ENCODE results near the gene FTCD. TPM values are rescaled to one million over a fixed set of nuclear protein-coding genes. Genes with fewer than 3 reads are reported as not detected.

Gene FTCD
- total and polyA plus RNA-seq, 10 of the 15 experiments (the other 5 are each of a cell fraction or from before 2014, with no cell fraction given) = 0.27 to 0.28 TPM; not detected in 8

GRCh38 chr21:46171996-46172862 is 16.9 kb upstream of the FTCD start:
- in situ Hi-C loops (cut with MboI) = no loop called here
- no peak for DNase-seq (ENCODE audit: low read depth, low spot score)
- ChIA-PET POLR2A (interaction anchor here (0.6 kb wide), 1 partner anchor 468 kb away, joined by 7 read pairs; no protein-coding TSS in a partner anchor), RAD21 (ENCODE audit: unreplicated experiment) (no interaction called here), SMC1A (ENCODE audit: uncharacterized antibody, unreplicated experiment) (no interaction called here), CTCF (no interaction called here)
- no peak for ATAC-seq
- BruUV-seq (replicated peaks) = no TSS peak
- no peak overlapping the region for H3K9ac ChIP-seq (ENCODE audit: control insufficient read depth, insufficient read depth, low read length)
- no peak overlapping the region for H3K4me2 ChIP-seq (ENCODE audit: control insufficient read depth, insufficient read depth)
- no peaks in the 10 kb centered on the region for H3K27me3 ChIP-seq (replicated peaks in 1 of 2; ENCODE audit: control insufficient read depth in 2 of 2, insufficient read depth in 2 of 2, low read length in 1 of 2)
- no peak overlapping the region for H3K4me3 ChIP-seq
- H4K20me1 ChIP-seq (ENCODE audit: control insufficient read depth, insufficient read depth) = no peaks in the 10 kb centered on the region
- intact Hi-C loops (cut with micrococcal nuclease; ENCODE audit: unreplicated experiment) = no loop called here
- H3K9me3 ChIP-seq (replicated peaks; ENCODE audit: control insufficient read depth, insufficient read depth, low read length) = peaks cover 2% of the 10 kb centered on the region; the same call in 1 of the 3 replicates
- H2AFZ ChIP-seq (ENCODE audit: control insufficient read depth, low read depth, low read length) = no peak overlapping the region
- no peak for TF ChIP-seq ZBTB33 (IDR thresholded peaks at IDR 0.05)
- no peak for TF ChIP-seq HSF1 (IDR thresholded peaks at IDR 0.05; ENCODE audit: low read depth, low read length)
- TF ChIP-seq ZBTB4 (CRISPR knock-in tag; IDR thresholded peaks at IDR 0.05) = no peak
- no peak for TF ChIP-seq E2F4 (IDR thresholded peaks at IDR 0.05; ENCODE audit: low read depth, low read length)
- TF ChIP-seq CHD4 (IDR thresholded peaks at IDR 0.05) = no peak
- no peak for TF ChIP-seq EZH2 (IDR thresholded peaks at IDR 0.05; ENCODE audit: borderline replicate concordance, control insufficient read depth, low read depth, low read length)
- no peak for TF ChIP-seq BRCA1 (IDR thresholded peaks at IDR 0.05; ENCODE audit: low read depth, low read length)
- TF ChIP-seq SUZ12 (IDR thresholded peaks at IDR 0.05; ENCODE audit: unreplicated experiment) = no peak
- TF ChIP-seq SUPT20H (IDR thresholded peaks at IDR 0.05; ENCODE audit: borderline replicate concordance, control insufficient read depth, low read depth, low read length) = no peak
- no peak for TF ChIP-seq GABPA (IDR thresholded peaks at IDR 0.05; ENCODE audit: low read depth)
- no peak for FAIRE-seq
- H3K79me2 ChIP-seq (ENCODE audit: control insufficient read depth, insufficient read depth, low read length) = no peaks in the 10 kb centered on the region
- H3K4me1 ChIP-seq (ENCODE audit: control insufficient read depth, insufficient read depth, low read length) = no peaks in the 10 kb centered on the region; the same call in 1 of the 2 replicates
- 32% methylated on average over 21 of the region's 21 CpGs for WGBS (ENCODE audit: insufficient coverage, insufficient replicate concordance, low lambda C conversion rate, missing lambda C conversion rate)
- no peak overlapping the region for H3K27ac ChIP-seq (ENCODE audit: control insufficient read depth, insufficient read depth)
- no peaks in the 10 kb centered on the region for H3K36me3 ChIP-seq (ENCODE audit: control insufficient read depth in 2 of 2, insufficient read depth in 2 of 2, low read length in 1 of 2)

Data from GM12878 (cell line).